Panc1 (cell line): ENCODE data around the gene HOXC6.

Experiments used
- TF ChIP-seq, protein P1 (sequence below): fragments of 450-650 bp; IDR thresholded peaks from 2 replicates; pipeline ENCODE4 v1.5.1; 2017; ENCODE audit warnings: mild to moderate bottlenecking
- TF ChIP-seq, protein P2 (sequence below), 2 experiments: IDR thresholded peaks; 2 replicates each; pipeline ENCODE4 v1.6.1; 2011 to 2012; ENCODE audit warnings: low read depth in 2 of 2, control low read depth in 1 of 2, low read length in 1 of 2, mild to moderate bottlenecking in 1 of 2, moderate library complexity in 1 of 2; ENCODE audit not compliant: insufficient read depth in 1 of 2

DNA sequence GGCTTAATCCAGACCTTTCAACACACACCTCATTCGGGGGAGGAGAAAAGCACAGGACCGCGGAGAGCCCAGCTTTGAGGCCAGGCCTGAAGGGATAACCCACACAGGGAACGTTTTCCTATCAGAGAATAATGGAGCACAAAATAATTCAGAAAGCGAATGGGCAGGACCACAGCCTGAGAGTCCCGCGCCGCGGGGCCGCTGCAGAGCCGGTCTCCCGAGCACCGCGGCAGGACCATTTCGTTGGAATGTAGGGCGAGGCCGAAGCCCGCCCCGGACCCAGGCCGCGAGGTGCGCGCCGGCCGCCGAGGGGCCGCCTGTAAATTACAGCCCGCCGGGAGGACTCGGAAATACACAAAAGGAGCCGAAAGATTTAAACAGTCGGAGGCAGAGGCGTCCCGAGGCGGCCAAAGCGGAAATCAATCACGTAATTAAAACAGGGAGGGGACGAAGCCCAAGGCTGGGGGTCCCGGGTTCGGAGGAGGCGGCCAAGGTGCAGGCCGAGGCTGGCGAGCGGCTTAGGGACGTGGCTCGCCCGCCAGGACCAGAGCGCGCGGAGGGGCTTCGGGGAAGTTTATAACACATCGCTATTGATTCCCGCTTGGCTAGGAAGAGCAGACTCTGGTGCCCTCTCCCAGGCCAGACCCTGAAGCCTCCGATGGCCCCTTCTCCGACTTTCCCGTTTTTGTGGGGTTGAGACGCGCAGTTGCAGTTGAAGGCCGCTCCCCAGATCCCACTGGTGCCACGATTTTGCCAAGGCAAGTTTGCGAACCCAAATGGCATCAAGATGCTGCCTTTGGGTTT, 19.1 kb downstream of the HOXC6 start:
- TF ChIP-seq, protein P1, sequence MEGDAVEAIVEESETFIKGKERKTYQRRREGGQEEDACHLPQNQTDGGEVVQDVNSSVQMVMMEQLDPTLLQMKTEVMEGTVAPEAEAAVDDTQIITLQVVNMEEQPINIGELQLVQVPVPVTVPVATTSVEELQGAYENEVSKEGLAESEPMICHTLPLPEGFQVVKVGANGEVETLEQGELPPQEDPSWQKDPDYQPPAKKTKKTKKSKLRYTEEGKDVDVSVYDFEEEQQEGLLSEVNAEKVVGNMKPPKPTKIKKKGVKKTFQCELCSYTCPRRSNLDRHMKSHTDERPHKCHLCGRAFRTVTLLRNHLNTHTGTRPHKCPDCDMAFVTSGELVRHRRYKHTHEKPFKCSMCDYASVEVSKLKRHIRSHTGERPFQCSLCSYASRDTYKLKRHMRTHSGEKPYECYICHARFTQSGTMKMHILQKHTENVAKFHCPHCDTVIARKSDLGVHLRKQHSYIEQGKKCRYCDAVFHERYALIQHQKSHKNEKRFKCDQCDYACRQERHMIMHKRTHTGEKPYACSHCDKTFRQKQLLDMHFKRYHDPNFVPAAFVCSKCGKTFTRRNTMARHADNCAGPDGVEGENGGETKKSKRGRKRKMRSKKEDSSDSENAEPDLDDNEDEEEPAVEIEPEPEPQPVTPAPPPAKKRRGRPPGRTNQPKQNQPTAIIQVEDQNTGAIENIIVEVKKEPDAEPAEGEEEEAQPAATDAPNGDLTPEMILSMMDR, result no peak
- TF ChIP-seq, protein P2, sequence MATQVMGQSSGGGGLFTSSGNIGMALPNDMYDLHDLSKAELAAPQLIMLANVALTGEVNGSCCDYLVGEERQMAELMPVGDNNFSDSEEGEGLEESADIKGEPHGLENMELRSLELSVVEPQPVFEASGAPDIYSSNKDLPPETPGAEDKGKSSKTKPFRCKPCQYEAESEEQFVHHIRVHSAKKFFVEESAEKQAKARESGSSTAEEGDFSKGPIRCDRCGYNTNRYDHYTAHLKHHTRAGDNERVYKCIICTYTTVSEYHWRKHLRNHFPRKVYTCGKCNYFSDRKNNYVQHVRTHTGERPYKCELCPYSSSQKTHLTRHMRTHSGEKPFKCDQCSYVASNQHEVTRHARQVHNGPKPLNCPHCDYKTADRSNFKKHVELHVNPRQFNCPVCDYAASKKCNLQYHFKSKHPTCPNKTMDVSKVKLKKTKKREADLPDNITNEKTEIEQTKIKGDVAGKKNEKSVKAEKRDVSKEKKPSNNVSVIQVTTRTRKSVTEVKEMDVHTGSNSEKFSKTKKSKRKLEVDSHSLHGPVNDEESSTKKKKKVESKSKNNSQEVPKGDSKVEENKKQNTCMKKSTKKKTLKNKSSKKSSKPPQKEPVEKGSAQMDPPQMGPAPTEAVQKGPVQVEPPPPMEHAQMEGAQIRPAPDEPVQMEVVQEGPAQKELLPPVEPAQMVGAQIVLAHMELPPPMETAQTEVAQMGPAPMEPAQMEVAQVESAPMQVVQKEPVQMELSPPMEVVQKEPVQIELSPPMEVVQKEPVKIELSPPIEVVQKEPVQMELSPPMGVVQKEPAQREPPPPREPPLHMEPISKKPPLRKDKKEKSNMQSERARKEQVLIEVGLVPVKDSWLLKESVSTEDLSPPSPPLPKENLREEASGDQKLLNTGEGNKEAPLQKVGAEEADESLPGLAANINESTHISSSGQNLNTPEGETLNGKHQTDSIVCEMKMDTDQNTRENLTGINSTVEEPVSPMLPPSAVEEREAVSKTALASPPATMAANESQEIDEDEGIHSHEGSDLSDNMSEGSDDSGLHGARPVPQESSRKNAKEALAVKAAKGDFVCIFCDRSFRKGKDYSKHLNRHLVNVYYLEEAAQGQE (IDR thresholded peaks at IDR 0.05; ENCODE audit: insufficient read depth in 1 of 2, low read depth in 2 of 2, low read length in 1 of 2), result no peak
